GM18519 (cell line): ENCODE data around the gene THAP4.
A peak's percentile ranks its signal among the peaks of the same experiment; 100 is the strongest.

Experiments
- ATAC-seq: cut with Tn5 transposase; IDR thresholded peaks from one replicate; pipeline ENCODE4 v1.9.1; 2021; ENCODE audit warnings: mild to moderate bottlenecking, moderate library complexity; ENCODE audit not compliant: unreplicated experiment, low FRiP score

Gene THAP4

GRCh38 chr2:241640165-241640795, 3.3 kb upstream of the THAP4 start:
- ATAC-seq, result no peak

- no peak for ATAC-seq
Measured at GRCh38 chr2:241639385-241639784, 2.4 kb upstream of the THAP4 start.

GRCh38 chr2:241638940-241639339, 2.0 kb upstream of the THAP4 start:
- ATAC-seq, result no peak

GRCh38 chr2:241637795-241638660, 1.1 kb upstream of the THAP4 start:
- ATAC-seq, result peak; percentile 23

- ATAC-seq, result peak; percentile 19
Measured at GRCh38 chr2:241636182-241637017, 558 bp downstream of the THAP4 start.

- ATAC-seq, result no peak
Measured at GRCh38 chr2:241635756-241636155, 1.2 kb downstream of the THAP4 start.

- no peak for ATAC-seq
Measured at GRCh38 chr2:241633561-241633960, 3.4 kb downstream of the THAP4 start.

- ATAC-seq, result no peak
Measured at GRCh38 chr2:241632478-241633325, 4.3 kb downstream of the THAP4 start.

- ATAC-seq, result no peak
Measured at GRCh38 chr2:241629762-241630435, 7.1 kb downstream of the THAP4 start.

GRCh38 chr2:241627675-241628074, 9.3 kb downstream of the THAP4 start:
- no peak for ATAC-seq

- ATAC-seq, result no peak
Measured at GRCh38 chr2:241620419-241620769, 16.6 kb downstream of the THAP4 start.

GRCh38 chr2:241619597-241620418, 17.1 kb downstream of the THAP4 start:
- no peak for ATAC-seq

- no peak for ATAC-seq
Measured at GRCh38 chr2:241618829-241619228, 18.1 kb downstream of the THAP4 start.

GRCh38 chr2:241618296-241618805, 18.6 kb downstream of the THAP4 start:
- no peak for ATAC-seq

- ATAC-seq, result no peak
Measured at GRCh38 chr2:241617431-241618154, 19.4 kb downstream of the THAP4 start.

- ATAC-seq, result no peak
Measured at GRCh38 chr2:241616168-241617125, 20.5 kb downstream of the THAP4 start.

GRCh38 chr2:241615522-241616052, 21.4 kb downstream of the THAP4 start:
- no peak for ATAC-seq
